Retinal pigment epithelial cell (primary cell): ENCODE measurements around the gene ARMC3.

ENCODE experiments used
- DNase-seq: peaks from one replicate; pipeline ENCODE4 v3.0.0-alpha.2; 2010; ENCODE audit warnings: low read depth
- H3K4me3 ChIP-seq: 2 replicates; pipeline ENCODE4 v1.5.1; 2011; ENCODE audit warnings: mild to moderate bottlenecking, low read length, control low read depth, moderate library complexity
- TF ChIP-seq, protein P1 (sequence below): conservative IDR thresholded peaks from 2 replicates; pipeline ENCODE4 v1.5.1; 2011; ENCODE audit warnings: low read depth, low read length, control low read depth, inconsistent platforms

Gene ARMC3

DNA sequence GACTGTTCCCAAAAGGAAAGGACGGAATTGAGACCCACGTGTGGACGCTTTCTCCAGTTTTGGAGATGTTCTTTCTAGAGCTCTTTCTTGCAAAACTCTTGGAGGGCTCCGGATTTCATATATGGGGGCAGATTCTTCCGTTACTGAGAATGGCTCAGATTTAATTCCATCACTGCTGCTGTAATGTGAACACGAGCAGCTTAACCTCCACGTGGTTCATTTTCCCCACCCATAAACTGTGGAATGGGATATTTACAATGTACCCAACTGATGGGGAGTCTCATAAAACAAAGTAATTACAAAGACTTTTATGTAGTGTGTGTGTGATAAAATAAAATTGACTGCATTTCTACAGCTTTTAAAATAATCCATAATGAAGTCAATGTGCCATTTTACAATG is 152.4 kb downstream of the ARMC3 start:
- TF ChIP-seq, protein P1, sequence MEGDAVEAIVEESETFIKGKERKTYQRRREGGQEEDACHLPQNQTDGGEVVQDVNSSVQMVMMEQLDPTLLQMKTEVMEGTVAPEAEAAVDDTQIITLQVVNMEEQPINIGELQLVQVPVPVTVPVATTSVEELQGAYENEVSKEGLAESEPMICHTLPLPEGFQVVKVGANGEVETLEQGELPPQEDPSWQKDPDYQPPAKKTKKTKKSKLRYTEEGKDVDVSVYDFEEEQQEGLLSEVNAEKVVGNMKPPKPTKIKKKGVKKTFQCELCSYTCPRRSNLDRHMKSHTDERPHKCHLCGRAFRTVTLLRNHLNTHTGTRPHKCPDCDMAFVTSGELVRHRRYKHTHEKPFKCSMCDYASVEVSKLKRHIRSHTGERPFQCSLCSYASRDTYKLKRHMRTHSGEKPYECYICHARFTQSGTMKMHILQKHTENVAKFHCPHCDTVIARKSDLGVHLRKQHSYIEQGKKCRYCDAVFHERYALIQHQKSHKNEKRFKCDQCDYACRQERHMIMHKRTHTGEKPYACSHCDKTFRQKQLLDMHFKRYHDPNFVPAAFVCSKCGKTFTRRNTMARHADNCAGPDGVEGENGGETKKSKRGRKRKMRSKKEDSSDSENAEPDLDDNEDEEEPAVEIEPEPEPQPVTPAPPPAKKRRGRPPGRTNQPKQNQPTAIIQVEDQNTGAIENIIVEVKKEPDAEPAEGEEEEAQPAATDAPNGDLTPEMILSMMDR = no peak
- H3K4me3 ChIP-seq = no peak overlapping the region
- no peak for DNase-seq

DNA sequence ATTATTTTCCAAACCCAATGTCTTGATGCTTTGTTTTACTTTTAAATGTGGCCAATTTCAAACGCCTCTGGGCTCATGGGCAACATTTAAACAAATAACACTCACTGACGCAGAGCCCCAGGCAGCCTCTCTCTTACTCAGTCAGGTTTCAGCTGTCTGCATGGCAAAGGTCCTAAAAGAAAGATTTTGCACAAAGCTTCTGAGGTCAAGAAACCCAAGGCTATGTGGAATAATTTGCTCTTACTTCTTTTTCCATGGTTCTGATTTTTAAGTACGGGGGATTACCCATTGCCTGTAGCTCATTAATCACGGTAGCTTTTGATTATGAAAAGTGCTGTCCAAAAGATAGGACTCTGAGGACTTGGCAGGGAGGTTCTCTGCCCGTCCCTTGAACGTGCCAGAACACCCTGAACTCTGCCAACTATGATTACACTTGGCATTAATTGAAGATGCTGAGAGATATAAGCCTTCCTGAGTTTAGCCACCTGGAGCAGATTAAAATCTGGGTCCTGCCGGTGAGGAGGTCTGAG is 153.4 kb downstream of the ARMC3 start:
- TF ChIP-seq, protein P1 = no peak
- no peak overlapping the region for H3K4me3 ChIP-seq
- DNase-seq = no peak

DNA sequence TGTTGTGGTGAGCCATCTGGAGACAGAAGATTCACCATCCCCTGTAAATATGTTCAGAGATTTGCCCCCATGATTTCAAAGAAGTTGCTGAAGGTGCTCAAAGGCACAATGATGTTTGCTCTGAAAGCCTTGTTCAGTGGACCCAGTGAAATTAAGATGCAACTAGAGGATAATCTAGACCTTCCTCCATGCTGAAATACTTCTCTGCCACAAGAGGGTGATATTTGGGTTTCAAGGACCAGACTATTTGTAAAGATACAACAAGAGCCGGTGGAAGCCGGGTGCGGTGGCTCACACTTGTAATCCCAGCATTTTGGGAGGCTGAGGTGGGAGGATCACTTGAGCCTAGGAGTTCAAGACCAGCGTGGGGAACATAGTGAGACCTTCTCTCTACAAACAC is 154.0 kb downstream of the ARMC3 start:
- DNase-seq = no peak
- no peak overlapping the region for H3K4me3 ChIP-seq
- TF ChIP-seq, protein P1 = peak; percentile 25
